AML-193 (cell line): ENCODE data around the gene NUP93.

Experiments used
- DNase-seq, 2 experiments: peaks; one replicate each; lab custom pipeline; 2025; lab: John Stamatoyannopoulos, UW

The NUP93 gene

GRCh38 chr16:56894331-56894917, 164.5 kb downstream of the NUP93 start:
- DNase-seq, result no peak

DNA sequence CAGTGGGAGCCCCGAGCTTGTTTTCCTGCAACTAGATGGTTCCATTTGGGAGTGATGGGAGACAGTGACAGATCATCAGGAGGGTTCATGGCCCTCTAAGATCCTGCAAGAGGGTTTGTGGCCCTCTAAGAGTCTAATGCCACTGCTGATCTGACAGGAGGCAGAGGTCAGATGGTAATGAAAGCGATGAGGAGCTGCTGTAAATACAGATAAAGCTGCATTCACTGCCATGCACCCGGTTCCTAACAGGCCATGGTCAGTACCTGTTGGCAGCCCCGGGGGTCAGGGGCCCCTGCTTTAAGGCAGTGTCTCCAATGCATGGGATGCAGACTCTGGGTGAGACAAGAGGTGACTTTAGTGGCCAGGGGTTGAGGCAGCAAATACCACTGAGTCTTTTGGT, 165.9 kb downstream of the NUP93 start:
- DNase-seq, result no peak

DNA sequence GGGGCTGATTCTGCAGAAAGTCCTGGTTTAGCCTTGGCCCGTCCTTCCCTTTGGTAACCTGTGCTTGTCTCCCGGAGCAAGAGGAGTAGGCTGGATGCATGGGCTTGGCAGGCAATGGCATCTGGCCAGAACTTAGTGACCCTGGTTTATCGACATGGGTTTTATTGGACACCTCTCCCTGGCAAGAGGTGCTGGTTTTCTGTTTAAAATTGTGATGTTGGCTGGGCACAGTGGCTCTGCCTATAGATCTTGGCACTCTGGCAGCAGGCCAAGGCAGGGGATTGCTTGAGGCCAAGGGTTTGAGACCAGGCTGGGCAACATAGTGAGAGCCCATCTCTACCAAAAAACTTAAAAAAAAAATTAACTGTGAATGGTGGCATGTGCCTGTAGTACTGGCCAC, 166.3 kb downstream of the NUP93 start:
- DNase-seq, result no peak

- DNase-seq, result no peak
Measured at GRCh38 chr16:56897026-56897799, 167.3 kb downstream of the NUP93 start.

GRCh38 chr16:56898847-56899246, 168.9 kb downstream of the NUP93 start:
- DNase-seq, result no peak
